GM15510 (cell line): ENCODE measurements around the gene POLL.

ENCODE experiments used
- POLR2A ChIP-seq: IDR thresholded peaks from 3 replicates; pipeline ENCODE4 v1.6.1; 2011; ENCODE audit warnings: borderline replicate concordance; ENCODE audit not compliant: insufficient read length; ENCODE audit errors: extremely low read depth

POLL gene

DNA sequence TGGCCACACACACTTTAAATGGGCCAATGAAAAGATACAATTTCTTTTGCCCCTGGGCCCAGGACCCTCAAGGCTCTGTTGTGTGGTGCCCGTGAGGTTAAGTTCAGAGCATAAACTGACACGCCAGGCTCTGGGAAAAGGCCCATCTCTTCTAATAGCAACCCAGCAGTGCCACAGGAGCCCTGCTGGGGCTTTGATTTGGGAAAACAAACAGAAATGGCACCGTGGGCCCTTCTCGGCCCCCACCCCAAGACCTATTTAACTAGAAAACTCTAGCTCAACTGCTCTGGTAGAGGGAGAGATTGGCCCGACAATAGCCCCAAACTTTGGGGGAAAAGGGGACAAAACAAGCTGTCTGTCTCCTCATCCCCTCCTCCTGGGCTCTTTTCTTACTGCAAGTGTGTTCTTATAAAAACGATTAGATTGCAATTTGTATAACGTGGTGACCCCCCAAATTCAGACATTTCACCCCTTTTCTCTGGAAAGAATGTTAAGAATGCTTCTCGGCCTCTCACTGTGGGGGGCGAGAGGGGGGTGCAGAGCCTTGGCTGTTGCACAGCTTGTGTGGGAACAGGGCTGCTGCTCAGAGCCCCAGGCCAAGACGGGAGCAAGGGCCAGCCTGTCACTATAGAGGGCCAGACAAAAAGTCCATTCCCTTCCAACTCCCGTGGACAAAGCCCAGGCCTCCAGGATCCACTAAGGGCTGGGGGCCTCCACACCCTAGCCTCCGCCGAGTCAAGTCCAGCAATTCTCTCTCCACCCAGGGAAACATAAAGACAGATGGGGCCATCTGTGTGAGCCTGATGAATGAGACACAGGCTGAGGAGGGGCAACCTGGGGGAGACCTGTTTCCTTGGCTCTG, 26.8 kb upstream of the POLL start:
- TF ChIP-seq POLR2A, result no peak

DNA sequence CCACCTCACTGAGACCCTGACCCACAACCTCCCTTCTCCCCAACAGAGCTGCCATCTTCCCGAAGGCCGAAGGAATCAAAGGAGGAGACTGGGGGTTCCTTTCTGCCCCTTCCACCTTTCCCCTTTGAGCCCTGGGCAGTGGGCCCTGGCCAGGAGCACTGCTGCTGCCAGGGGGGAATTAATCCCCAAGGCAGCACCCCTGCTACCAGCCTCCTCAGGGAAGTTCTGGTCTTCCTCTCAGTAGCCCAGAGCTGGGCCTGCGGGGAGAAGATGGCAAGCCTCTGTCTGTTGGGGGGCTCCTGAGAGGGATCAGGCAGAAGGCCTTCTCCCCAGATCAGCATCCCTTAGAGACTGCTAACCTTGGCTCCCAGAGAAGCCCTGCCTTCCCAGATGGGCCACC, 25.6 kb upstream of the POLL start:
- TF ChIP-seq POLR2A, result no peak

DNA sequence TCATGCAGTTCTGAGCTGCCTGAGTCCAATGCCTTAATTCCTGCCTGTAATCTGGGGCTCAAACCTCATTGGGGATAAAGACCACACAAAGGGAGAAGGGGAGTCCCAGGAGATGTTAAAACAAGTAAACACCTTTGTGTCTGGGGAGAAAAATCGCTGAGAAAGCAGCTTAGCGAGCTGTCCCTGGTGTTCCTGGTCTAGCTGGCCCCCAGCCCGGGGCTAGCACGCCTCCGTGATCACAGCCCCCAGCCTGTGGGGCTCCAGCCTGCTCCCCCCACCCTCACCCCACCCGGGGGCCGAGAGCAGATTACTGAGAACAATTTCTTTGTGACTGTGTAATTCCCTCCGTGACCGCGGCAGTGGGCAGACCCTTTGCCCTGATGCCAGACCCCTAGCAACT, 24.8 kb upstream of the POLL start:
- no peak for TF ChIP-seq POLR2A

DNA sequence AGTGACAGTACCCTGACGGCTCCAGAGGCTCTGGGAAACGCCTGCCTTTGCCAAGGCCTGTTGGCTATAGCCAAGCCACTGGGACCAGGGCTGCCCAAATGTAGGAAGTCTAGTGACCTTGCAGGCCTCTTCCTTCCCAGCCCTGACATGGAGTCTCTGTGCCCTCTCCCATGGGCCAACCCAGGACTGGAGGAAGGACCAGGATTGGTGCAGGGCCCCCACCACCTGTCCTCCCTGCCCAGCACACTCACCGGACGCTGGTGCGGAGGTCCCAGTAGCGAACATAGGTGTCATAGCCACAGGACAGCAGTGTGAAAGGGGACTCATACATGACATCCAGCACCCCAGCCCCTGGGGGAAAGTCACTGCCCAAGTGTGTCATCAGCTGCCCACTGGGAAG, 24.0 kb upstream of the POLL start:
- TF ChIP-seq POLR2A, result no peak

DNA sequence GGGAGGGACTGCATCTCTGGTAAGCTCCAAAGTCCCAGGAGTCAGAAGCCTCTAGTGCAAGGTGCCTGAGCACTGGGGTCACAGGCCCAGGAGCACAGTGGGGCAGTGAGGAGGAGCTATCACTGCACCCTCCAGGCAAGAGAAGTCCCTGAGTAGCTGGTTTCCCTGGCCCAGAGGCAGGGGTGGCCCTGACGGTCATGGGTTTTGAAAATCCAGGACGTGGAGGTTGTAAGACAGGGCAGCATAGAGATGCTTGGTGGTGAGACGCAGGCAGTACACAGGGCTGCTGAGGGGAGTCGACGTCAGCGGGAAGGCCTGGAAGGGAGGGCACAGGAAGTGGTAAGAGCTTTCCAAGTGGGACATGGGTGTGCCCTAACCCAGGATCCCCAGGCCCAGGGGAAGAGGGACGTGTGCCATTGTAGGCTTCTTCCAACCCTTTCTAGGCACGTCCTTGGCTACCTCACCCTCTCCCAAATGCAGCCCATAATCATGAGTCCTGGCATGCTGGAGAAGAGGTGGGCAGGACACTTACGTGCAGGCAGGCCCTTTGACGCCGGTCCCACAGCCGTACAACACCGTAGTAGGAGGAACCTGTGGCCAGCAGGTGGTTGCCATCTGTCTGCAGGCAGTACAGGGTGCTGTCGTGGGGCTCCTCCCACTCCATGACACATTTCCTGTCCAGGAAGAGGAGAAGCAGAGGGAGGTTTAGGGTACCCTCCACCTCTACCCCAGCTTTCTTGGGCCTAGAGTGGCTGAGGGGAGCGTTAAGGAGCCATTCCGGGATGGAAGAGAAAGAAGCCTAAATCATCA, 23.2 kb upstream of the POLL start:
- TF ChIP-seq POLR2A, result no peak

DNA sequence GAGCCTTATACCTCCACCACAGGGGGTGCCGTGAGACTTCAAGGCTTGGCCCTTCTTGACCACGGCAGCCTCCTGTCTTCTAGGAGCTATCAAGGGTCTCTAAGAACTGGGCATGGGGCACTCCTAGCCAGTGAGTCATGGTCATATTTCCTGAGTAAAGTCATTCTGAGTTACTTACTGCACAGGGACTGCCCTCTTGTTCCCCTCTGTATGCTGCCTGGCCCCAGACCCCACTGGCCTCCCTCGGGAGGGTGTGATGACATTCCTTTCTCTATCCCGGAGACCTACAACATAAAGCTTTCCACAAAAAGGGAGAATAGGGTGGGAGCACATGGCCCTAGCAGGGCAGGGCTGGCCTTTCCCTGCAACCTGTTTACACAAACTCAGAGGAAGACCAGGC, 21.4 kb upstream of the POLL start:
- no peak for TF ChIP-seq POLR2A

DNA sequence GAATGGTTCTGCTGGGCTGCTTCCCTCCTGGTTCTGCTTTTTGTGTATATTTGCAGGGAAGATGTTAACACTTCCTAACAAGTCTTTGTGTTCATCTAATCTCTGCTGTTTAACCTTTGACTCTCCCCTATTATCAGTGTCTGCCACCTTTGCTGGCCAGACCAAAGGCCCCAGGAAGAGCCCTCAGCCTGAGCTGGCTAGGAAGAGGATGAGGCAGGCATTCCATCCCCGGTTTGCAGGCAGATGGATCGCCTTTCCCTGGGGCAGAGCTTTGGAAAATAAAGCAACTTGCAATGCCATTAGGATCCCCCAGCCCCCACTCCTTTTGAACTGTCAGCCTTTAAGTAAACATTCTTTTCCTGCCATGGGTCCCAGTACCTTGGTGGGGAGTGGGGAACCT, 19.1 kb upstream of the POLL start:
- TF ChIP-seq POLR2A, result no peak

DNA sequence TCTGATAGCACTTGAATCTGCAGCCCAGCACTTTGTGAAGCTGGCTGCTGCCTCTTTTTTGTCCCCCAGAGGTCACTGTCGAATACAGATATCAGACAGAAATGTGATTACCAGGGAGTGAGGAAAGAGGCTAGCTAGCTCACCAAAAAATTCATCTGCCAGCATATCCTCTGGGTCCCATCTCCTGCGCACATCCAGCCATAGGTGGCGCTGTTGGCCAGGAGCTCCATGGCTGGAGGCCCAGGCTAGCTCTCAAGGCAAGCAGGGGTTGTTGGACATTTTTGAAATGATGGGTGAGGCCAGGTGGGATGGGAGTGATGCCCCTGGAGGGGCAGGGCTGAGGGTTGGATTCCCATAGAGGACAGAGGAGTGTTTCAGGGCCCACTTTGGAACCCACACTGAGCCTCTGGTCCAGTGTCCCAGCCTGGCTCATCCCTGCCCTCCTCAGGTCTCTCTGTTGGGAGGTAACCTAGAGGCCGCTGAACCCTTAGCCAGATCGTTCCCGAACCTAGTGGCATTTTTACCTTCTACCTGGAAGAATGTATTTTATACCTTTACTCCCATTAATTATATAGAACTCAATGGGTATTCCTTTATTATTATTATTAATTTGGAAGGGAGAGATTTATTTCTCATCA, 14.8 kb upstream of the POLL start:
- TF ChIP-seq POLR2A, result no peak

DNA sequence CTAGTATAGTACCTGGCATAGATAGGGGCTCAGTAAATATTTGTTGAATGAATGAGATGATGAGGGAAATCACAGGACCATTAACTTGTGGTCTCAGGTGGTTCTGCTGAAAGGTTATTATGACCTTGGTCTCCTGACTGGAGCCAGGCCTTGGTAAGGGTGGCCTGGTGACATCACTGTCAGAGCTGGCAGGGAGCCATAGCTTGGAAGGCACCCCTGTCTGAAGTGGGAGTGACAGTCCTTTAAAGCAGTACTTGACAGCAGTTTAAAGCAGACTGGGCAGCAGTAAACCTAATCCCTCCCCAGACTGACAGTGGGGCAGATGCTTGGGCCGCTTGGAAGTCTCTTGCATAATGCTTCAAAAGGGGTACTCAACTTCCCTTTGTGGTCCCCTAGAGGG, 13.5 kb upstream of the POLL start:
- no peak for TF ChIP-seq POLR2A

DNA sequence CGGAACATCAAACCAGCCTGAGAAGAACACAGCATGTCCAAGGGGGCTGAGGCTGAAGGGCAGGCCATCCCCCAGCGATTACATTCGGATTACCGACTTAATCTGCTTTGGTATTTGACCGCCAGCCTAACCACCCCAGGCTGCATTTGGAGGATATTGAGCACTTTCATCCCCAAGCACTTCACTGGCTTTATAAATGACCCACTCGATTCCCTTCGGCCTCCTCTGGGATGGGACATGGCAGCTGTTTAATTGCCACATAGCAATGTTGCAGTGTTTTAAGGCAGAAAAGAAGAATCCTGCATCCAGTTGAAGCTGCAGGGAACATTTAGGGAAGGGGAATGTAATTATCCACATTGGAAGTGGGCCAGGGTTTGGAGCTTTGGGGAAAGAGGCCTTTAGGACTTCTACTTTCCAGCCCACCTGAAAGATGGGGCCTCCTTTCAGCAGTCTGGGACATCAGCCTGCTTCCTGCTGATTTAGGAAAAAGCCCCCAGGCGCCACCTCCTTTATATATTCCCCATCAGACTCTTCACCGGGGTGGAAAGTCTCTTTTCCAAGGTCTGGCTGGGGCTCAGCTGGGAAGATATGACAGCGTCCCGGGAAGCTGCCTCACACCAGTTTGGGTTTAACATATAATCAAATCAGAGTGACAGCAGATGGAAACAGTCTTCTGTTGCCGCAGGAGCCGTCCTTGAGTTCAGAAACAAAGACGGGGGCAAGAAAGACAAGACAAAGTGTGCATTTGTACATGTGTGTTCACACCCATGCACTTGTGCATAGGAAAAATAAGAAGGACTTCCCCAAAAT, 9.2 kb upstream of the POLL start:
- TF ChIP-seq POLR2A, result no peak

DNA sequence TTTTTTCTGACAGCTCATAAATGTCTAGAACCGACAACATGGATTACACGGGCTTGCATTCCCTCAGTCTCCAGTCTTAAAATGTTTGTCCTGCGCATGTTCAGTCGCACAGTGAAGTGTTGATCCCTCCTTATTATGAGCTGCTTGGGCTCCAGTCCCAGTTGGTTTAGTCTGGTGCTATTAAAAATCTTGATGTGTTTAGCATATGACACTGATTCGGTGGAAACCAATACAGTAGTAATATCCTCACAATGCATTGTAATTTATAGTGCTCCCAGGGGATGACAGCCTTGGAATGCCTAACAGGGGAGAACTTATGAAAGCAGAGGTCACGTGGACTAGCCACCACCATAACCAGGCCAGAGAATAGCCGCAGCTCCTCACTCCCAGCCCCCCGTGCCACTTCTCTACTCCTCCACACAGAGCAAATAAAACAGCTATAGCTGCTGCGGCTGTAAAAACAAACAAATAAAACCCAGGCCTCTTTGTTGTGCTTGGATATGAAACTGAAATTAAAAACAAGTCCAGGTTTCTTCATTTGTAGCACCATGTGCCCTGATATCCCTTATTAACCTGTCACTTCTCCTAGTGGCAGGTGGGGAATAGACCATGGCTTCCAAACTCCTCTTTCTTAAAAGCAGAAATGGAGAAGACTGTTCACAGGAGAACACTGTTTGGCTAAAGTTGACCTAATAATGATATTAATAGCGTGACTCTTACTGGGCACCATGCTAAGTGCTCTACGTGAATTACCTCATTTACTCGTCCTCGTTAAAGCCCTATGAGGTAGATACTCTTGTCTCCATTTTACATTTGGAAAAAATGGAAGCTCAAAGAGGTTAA, 7.8 kb upstream of the POLL start:
- no peak for TF ChIP-seq POLR2A

DNA sequence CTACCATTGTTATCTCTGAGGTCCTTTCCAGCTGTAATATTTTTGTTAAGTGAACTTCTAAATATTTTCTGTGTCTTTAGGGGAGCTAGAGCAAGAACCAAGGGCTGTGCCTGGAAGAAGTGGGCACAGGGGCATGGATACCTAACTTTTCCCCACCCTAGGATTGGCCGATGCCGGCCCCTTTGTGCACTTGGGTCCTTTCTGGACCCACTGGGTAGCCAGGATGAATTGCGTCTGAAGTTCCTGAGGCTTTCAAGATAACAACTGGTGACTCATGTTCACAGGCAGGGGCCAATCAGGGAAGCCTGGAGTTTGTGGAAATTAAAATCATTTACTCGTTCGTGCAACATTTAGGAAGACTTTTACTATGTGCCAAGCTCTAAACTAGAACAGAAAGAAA, 822 bp upstream of the POLL start:
- TF ChIP-seq POLR2A, result no peak

DNA sequence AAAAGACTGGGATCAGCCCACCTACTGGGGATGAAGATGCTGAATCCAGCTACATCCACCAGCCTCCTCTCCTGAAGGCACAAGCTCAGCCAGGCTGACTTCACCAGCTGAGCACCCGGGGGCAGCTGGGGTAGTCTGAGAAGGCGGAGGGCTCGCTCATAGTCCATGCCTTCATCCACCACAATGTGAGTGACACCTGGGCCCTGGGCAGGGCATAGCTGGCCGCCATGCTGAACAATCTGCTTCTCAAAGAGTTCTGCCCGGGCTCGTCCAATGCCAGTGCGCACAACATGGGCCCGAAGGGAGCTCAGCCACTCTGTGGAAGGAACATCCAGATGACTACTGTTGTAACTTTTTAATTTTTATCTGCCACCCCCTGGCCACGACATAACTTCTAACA, 2.2 kb downstream of the POLL start:
- TF ChIP-seq POLR2A, result no peak
